ENCODE measurements around the gene SYNPR.
"Not testable (repeated sequence)": the region's sequence is repeated elsewhere in the genome, so short reads cannot be mapped to it uniquely, and the experiment has no call there.

SYNPR gene

DNA sequence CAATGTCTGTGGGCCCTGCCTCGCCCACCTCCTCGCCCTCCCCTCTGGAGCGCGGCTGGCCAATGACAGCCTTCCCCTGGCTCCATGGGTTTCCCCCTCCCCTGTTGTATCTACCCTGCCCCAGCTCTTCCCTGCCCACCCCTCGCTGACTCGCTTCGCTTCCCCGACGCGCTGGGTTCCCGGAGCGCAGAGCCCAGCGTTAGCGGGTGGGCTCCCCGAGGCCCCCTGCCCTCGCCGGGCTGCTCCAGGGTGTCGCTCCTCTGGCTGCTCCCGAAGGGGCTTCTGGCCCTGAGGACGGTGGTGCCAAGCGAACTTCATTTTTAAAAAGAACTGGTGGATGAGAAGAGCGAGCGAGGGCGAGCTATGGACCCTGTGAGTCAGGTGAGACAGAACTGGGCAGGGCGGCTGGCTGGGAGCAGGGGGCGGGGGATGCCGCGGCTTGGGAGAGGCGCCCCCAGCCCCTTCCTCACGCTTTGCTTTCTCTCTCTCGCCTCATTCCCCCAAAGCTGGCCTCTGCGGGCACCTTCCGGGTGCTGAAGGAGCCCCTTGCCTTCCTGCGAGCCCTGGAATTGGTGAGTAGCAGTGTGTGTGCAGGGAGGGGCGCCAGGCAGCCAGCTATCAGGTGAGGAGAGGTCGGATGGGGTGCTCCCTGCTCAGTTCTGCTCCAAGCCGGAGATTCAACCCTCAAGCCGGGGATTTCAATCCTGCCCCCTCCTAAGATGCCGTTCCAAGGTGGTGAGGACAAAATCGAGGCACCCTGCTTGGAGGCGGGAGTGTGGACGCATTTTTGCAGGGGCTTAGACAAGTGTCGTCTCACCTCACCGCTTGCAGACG, at the start of gene SYNPR:
Gene SYNPR, plus strand, starts transcription at position 138 of the 834 bp plus-strand sequence.
- DNase-seq (ENCODE audit: low read depth): no peak

DNA sequence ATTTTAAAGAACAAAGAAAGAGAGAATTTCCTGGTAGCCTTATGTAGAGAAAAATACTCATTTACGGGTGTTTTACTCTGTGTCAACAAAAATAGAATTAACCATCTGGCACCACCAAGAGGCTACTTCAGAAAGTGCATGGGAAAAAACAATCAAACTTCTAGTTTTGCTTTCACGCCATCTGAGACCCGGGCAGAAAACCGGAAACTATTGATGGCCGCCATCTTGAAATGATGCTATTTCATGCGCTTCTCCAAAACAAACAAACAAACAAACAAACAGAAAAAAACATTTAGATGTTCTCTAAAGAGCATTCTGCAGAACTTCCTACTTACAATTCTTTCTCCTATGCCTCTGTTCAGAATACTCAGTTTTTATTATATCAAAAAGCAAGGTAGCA, 49.4 kb upstream of the SYNPR start:
- no peak for DNase-seq (ENCODE audit: low read depth)

DNA sequence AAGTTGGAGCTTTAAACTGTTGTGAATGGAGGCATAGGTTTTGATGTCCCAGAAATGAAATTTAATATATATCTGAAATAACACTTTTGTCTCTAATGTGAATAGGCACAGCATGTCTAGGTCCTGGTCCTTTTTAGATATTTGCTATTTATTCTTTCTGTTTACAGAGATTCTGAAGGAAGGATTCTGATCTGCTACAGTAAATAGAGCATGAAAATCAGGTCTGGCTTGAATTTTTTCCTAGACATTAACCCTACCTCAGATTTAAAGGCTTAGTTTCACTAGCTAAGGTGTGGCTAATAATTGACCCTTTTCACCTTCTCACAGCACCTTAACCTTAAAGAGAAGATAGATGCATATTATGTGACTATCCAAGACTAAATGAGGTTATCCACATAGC, 48.0 kb upstream of the SYNPR start:
- no peak for DNase-seq (ENCODE audit: low read depth)

DNA sequence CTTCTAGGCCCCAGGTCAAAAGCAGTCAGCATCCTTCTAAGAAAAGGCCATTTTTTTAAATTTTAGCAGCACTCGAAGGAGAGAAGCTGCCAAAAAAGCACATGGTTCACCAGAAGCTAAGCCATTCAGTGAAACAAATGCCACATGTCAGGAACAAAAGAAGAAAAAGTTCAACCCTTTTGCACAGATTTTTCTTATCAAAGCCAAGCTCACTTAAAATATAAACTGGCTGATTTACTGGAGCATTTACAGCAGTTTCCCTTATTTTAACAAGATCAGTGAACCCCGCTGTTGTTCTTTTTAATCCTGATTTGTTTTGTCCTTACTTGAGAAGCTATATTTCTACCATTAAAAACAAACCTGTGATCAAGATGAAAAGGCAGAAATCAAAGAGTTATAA, 46.5 kb upstream of the SYNPR start:
- DNase-seq (ENCODE audit: low read depth): no peak

DNA sequence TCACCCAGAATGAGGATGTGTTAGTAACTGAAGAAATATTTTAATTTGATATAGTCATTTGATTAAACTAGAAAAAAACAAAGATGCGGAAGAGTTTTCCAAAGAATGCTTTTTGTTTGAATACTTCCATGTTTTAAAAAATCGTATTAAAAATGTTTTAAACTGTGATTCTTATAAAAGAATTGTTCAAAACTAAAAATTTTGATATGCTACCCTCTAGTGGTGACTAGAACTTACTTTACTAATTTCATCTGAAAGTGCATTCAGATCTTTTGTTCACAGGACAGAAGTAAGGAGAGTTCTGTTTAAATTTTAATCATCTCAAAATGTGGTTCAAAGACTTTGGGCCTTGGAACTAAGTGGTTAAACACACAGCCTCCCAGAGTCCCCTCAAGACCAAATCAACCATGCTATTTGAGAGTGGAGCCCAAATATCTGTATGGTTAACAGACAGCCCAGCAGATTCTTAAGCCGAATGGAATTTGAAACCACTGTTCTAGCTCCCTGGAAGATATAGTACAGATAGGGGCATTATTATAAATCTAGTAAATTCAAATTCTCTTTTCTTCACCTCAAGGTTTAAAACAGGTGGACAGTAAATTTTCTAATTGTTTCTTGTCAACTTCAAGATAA, 45.2 kb upstream of the SYNPR start:
- DNase-seq (ENCODE audit: low read depth): no peak

DNA sequence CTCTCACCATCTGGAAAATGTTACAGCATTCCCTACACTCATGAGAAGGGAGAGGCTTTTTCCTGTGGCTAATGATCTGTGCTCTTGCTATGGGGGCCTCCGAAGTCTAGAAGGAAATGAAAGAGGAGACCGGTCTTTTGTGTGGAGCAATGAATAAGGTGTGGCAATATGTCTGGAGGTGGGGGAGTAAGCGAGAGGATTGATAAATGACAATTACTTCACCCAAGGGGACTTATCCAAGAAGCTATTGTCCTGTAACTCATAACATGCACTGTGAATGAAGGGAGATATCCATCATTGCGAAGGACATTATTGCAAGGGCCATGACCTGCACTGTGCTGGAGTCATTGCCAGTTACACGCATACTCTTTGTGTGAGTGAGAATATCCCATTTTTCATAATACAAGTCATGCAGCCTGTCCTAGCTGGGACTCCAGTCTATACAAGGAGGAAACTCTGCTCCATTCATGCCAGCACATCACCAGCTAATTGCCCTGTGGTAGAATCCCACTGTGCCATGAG, 37.7 kb upstream of the SYNPR start:
- no peak for DNase-seq (ENCODE audit: low read depth)

DNA sequence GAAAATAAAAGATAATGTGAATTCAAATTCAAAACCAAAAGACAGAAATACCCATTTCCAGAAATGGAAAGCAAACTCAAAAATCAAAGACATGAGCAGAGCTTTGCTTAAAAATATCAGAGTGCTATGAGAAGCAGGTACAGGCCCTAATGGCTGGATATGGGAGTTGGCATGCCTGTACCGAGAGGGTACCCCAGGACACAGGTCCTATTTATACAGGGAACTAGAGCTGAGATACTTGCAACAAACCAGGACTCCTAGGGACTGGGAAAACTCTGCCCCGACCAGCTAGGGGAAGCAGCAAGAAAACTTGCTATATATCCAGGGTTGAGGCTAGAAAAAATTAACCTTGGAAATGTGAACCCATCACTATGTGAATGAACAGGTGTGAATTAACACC, 36.0 kb upstream of the SYNPR start:
- no peak for DNase-seq (ENCODE audit: low read depth)

DNA sequence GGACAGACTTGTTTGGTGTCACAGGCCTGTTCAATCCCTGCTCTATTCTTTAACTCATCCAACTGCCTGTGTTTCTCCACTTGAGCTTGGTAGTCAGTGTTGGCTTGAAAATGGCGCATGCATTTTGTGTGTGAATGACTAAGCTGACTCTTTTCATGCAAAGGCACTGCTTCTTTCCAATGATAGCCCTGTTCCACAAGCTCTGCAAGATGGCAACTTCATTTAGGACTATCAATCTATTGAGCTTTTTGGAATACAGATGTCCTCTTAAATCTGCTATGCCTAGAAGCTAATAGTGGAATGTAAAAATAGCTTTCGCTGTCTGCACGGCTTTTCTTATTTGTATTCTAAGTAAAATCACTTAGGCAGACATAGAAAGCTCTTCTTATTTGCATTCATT, 33.6 kb upstream of the SYNPR start:
- DNase-seq (ENCODE audit: low read depth): no peak

DNA sequence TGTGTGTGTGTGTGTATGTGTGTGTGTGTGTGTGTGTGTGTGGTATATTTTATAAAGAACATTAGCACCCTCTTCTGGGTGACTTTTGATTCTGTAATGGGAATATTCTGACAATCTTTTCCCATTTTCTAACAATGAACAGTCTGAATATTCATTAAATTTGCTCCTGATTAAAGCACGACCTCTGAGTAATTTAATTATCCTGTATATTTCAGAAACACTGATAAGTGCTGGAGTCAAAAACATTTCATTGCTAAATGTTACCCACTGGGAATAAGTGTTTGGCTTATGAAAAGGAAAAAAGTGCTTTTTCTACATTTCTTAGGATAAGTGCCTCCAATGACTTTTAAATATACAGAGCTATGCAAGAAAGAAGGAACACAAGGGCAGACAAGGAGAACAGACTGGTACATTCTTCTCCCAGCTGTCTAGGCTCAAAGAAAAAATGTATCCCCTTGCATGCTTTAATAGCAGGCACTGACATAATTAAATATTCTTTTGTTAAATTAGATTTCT, 32.3 kb upstream of the SYNPR start:
- no peak for DNase-seq (ENCODE audit: low read depth)

DNA sequence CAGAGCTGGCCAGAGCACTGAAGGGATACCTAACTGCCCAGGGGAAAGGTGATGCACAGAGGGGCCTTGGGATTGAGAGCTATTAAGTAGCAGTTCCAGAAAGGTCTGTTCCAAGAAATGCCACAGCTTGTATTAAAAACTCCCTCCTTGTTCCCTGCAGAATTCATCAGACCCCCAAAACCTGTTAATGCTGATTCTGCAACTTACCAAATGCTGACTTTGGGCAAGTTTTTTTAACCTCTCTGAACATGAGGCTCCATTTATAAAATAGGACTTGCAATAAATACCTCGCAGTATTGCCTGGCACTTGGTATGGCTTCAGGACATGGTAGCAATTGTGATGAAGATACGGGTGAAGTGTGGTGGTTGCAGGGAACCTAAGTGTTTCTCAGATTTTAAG, 30.1 kb upstream of the SYNPR start:
- DNase-seq (ENCODE audit: low read depth): no peak

DNA sequence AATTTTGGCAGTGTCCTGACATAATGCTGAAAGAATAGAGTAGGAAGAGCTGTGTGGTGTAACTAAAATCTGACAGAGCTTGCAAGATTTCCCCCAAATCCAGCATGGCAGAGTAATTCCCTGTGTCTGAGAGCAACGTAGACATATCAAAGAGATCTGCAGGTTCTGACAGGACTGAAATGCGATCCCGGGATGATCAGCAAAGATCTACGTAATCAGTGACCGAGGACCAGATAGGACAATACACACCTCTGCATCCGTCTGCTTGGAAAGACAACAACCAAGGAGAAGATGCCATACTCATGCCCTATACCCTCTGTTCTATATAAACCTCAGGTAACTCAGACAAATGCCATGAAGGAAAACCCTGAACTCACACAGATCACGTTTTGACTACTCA, 26.6 kb upstream of the SYNPR start:
- DNase-seq (ENCODE audit: low read depth): no peak

DNA sequence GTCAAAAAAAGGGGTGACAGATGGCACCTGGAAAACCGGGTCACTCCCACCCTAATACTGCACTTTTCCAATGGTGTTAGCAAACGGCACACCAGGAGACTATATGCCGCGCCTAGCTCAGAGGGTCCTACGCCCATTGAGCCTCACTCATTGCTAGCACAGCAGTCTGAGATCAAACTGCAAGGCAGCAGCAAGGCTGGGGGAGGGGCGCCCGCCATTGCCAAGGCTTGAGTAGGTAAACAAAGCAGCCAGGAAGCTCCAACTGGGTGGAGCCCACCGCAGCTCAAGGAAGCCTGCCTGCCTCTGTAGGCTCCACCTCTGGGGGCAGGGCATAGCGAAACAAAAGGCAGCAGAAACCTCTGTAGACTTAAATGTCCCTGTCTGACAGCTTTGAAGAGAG, 22.3 kb upstream of the SYNPR start:
- DNase-seq (ENCODE audit: low read depth): not testable (repeated sequence)

DNA sequence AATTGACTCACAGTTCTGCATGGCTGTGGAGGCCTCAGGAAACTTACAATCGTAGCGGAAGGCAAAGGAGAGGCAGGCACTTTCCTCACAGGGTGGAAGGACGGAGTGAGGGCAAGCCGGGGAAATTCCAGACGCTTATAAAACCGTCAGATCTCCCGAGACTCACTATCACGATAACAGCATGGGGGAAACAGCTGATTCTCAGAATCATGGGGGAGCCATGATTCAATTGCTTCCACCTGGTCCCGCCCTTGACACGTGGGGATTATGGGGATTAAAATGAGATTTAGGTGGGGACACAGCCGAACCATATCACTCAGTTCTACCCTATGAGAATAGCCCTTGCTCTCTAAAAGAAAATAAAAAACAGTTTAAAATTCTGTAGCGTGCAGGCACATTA, 13.4 kb upstream of the SYNPR start:
- no peak for DNase-seq (ENCODE audit: low read depth)

DNA sequence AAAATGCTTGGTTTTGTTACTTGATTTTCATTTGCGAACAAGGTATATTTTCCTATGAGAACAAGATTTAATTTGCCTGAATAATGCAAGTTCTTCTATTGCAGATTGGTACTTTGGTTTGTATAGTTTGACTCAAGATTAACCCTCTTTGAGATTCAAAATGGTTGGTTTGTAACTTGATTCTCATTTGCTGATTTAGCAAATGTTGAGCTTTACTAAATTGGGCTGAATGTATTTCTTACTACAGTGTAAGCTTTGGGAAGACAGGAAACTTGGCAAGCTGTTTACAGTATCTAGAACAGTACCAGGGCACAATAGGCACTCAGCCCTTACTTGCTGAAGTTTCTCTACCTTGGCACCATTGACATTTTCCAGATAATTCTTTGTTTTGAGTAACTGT, 3.7 kb upstream of the SYNPR start:
- no peak for DNase-seq (ENCODE audit: low read depth)

DNA sequence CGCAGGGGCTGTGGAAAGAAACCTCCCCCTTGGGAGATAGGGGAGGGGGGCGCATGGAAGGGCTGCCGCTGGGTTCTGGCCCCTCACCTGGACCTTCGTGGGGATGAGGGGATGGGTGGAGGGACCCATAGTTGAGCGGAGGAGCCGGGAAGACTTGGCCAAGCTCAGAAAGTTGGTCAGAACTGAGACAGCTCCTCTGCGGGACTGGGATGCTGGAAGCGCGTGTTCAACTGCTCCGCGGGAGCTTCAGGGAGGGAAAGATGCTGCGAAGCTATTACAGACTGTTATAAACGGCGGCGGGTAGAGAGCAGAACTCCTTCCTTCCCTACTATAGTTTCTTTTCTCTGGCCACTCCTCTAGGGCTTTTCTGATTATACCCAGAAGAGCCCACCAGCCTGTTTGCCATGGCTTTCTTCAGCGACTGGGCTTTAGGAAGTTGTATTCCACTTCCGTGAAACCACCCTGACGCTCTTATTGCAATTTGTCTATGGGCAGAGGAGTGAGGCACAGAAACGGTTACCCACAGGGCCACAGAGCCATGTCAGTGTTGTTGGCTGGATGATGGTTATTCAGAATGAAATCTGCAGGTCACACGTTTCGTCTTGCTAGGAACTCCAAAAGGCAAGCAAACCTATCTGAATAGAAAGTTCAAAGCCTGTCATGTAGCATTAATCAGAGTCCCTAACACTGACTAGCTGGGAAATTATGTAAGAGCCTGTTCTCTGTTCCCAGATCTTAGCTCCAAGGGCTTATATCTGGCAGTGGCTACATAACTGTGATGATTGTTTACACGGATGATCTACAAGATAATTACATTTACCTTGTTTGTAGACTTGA, 1.1 kb downstream of the SYNPR start:
- no peak for DNase-seq (ENCODE audit: low read depth)

DNA sequence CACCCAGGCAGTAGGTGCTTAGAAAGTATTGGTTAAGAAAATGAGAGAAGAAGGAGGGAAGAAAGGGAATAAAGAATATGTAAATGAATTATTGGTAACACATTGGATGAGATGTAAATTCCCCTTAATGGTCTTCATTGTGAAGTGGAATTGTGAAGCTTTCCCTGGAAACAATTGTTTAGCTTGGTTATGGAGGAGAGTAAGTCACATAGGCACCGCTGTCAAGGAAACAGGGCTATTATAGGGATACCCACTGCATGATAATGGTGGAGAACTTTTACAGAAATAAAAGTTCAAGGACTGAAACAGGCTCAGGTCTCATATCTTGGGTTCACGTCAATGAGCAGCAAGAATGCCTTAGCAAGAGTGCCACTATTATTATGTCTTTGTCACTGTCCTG, 9.5 kb downstream of the SYNPR start:
- DNase-seq (ENCODE audit: low read depth): no peak

DNA sequence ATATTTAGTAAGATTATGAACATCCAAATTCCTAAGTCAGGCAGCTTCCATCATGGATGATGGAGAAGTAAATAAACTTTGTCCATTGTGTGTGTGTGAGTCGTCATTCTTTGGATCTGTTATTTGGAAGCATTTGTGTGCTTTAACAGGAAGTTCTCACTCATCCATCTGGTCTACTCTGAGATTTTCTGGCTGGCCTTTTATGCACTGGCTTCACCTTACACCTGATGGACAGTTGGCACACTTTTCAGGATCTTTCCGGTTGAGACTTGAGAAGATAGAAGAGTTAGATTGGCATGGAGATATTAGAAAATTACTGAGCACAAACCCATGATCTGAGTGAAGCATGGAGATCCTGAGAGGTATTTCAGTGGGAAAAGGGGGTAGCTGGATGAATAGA, 12.6 kb downstream of the SYNPR start:
- no peak for DNase-seq (ENCODE audit: low read depth)

DNA sequence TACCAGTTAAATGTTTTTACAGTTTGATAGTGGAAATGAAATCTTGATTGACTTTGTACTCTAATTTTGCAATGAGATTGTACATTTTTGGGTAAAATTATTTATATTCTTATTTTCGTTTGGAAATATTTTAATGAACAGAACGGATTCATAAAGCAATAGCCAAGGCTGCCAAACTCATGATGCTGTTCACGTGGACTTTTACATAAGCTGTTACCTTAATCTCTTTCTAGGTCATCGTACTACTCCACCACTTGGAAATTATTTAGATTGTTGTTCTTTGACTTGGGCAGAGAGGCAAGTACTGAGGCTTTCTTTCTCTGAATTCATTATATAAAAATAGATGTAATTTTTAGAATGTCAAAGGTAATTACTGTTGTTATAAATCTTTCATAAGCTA, 16.2 kb downstream of the SYNPR start:
- no peak for DNase-seq (ENCODE audit: low read depth)

DNA sequence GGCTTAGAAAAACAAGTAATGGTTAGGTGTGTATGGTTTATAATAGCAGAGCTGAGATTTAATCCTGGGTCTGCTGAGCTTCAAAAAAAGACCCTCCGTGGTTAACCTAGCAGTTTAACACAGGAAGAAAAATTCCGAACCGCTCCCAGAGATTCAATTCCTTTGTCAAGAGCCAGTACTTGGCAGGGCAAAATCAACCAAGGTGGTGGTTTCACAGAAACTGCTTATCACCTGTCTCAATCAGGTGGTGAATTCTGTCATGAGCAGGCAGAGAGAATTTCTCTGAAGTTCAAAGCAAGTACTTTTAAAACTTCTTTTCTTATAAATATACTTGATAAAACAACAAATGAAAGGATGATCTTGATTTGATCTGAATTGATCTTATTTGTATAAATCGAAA, 17.2 kb downstream of the SYNPR start:
- no peak for DNase-seq (ENCODE audit: low read depth)

DNA sequence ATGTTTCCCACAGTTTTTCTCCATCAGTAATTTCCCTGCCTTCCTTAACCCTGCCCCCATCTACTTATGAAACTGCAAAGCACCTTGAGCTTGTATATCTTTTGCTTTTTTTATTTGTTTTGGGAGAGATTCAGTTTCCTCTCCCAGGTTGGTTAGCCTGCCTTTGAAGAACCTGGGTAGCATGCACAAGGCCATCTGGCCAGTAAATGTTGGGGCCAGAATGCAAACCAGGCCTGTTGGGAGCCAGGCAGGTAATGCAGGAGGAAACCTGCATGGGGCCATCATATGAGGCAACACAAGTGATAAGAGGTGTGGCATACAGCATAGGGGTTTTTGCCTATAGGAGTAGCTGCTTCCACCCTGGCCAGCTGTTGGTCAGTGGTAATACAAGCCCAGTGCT, 17.7 kb downstream of the SYNPR start:
- no peak for DNase-seq (ENCODE audit: low read depth)

DNA sequence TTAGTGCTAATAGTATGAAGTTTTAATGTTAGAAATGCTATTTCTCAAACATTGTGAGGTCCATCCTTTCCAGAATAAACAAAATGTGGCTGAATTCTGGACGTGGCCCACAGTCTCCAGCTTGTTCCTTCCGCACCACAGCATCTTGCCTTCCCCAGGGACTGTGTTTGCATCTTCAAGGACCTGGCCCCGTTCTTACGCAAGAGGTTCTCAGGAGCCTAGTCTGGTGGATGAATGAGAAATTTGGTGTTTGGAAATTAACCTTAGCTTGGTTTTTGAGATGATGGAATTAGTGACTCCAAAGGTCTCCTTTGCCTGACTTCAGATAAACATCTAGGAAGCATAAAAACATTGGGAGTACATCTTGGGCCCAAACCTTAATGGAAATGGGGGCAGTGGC, 18.1 kb downstream of the SYNPR start:
- DNase-seq (ENCODE audit: low read depth): no peak

DNA sequence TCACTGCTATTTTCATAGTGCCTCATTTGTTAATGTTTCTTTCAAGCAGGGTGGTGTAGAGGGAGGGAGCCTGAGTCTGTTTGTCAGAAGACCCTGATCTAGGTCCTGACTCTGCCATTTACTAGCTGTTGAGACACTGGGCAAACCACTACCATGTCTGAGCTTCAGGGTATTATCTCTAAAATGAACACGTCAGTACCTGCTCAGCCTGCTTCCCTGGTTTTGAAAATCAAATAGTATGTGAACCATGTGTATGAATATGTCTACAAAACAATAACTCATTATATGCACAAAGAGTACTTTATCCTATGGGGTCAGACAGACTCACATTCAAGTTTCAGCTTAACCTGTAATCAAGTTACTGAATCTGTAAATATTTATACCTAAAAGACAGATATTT, 25.1 kb downstream of the SYNPR start:
- DNase-seq (ENCODE audit: low read depth): no peak

DNA sequence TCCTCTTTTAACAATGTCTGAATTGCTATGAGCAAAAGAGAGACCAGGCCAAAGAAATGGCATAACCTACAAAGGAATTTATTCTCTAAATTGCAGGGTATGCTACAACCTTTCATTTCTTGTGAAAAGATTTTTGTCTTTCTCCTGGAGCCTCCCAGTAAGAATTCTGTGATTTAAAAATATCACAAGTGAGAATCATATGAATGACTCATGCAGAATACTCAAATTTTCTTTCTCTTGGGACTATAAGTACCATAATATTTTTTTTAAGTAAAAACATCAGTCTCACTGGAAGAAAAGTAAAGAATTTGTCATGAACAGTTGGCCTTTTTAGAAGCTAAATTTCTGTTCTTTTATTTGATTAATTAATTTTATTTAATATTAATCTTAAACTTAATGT, 26.3 kb downstream of the SYNPR start:
- no peak for DNase-seq (ENCODE audit: low read depth)
